D721Med (cell line): Measurements from ENCODE around the gene PAIP2.
"Not testable (repeated sequence)": the region's sequence is repeated elsewhere in the genome, so short reads cannot be mapped to it uniquely, and the experiment has no call there.

Experiments used
- DNase-seq: peaks from one replicate; pipeline ENCODE4 v3.0.0; 2011; ENCODE audit warnings: low spot score; ENCODE audit not compliant: insufficient read length
- FAIRE-seq: peaks from 2 replicates; lab custom pipeline; 2011; peaks lifted over from hg19 to GRCh38; lab: Jason Lieb, UNC
- CTCF ChIP-seq: IDR thresholded peaks from 2 replicates; pipeline ENCODE4 v1.5.1; 2012; ENCODE audit warnings: mild to moderate bottlenecking, control low read depth; ENCODE audit not compliant: insufficient read depth; ENCODE audit errors: missing control alignments

The PAIP2 gene

DNA sequence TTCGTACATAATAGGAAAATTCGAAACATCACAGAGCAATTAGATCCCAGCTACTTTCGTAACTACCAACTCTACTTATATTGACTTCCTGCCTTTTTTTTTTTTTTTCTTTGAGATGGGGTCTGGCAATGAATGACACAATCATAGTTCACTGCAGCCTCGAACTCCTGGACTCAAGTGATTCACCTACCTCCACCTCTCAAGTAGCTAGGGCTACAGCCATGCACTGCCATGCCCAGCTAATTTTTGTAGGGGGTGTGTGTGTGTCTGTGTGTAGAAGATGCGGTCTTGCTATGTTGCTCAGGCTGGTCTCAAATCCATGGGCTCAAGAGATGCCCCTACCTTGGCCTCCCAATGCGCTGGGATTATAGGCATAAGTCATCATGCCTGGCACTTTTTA lies 5.8 kb upstream of the PAIP2 start:
- TF ChIP-seq CTCF, result no peak
- DNase-seq (no peak), FAIRE-seq (no peak)

- FAIRE-seq (no peak), DNase-seq (no peak)
- TF ChIP-seq CTCF, result no peak
Measured at GRCh38 chr5:139340051-139340450, 1.6 kb upstream of the PAIP2 start.

DNA sequence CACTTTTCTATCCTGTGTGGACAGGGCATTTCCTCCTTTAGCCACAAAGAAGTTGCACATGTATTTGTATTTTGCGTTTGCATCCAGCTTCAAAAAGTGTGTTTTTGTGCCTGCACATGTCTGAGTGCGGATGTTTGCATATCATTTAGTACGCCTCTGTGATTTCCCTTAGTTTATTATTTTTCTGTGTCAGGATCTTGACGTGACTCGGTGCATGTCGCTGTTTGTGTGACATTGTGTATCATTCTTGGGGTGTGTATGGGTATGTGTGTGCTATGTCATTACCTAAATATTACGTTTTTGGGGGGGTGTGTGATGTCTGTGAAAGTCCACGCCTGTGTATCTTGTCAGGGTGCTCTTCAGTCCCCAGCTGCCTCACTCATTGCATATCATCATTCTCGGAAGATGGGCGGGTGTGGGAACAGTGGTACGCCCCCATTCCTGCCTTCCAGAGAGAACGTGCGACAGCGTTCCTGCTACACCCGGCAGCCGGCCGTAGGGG lies 416 bp upstream of the PAIP2 start:
- DNase-seq, result no peak
- no peak for FAIRE-seq
- TF ChIP-seq CTCF, result no peak

DNA sequence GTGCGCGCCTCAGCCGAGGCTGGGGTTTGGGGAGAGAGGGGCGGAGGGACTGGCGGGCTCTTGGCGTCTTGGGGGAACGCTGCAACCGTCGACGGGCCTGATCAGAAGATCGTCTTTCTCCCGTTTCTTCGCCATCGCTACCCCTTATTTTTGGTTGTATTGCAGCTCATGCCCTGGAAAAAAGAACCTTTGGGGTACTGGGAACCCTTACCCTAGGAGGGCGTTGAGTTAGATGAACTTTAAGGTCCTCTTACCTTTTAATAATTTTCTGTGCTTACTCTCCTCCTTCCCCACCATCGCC lies 719 bp downstream of the PAIP2 start:
- TF ChIP-seq CTCF, result no peak
- DNase-seq, result no peak
- no peak for FAIRE-seq

- FAIRE-seq, result no peak
- no peak for TF ChIP-seq CTCF
- DNase-seq, result no peak
Measured at GRCh38 chr5:139343476-139343875, 1.8 kb downstream of the PAIP2 start.

GRCh38 chr5:139344177-139344576 lies 2.5 kb downstream of the PAIP2 start:
- no peak for DNase-seq
- no peak for TF ChIP-seq CTCF
- FAIRE-seq, result no peak

DNA sequence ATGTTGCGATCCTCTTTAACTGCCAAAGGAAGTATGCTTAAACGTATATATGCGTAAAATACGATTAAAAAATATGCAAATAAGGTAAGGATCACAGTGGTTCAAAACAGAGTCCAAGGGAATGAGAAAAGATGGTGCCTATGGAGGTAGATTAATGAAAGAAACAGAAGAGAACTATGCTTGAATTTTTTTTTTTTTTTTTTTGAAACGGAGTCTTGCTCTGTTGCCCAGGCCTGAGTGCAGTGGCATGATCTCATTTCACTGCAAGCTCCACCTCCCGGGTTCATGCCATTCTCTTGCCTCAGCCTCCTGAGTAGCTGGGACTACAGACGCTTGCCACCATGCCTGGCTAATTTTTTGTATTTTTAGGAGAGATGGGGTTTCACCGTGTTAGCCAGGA lies 3.8 kb downstream of the PAIP2 start:
- DNase-seq, FAIRE-seq: not testable (repeated sequence)

DNA sequence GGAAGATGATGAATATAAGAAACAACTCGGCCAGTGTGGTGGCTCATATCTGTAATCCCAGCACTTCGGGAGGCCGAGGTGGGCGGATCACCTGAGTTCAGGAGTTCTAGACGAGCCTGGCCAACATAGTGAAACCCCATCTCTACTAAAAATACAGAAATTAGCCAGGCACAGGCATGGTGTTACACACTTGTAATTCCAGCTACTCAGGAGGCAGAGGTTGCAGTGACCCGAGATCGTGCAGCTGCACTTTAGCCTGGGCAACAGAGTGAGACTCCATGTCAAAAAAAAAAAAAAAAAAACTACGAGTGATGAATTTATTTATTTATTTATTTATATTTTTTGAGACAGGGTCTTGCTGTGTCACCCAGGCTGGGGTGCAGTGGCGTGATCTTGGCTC lies 6.2 kb downstream of the PAIP2 start:
- DNase-seq, FAIRE-seq: not testable (repeated sequence)
